Activated naive CD4-positive, alpha-beta T cell treated with anti-CD3 and anti-CD28 coated beads, Interleukin-2, amount 50 U/mL, for 72 hours (primary cell): ENCODE results near the gene PALM. TPM values are rescaled to one million over a fixed set of nuclear protein-coding genes. Genes with fewer than 3 reads are reported as not detected.
A peak's percentile ranks its signal among the peaks of the same experiment; 100 is the strongest.

Source experiments
- ATAC-seq, 2 donors: fragments of 150-1000 bp; cut with Tn5 transposase; 2 replicates each; pipeline ENCODE4 v1.10.0; 2021; ENCODE audit warnings: mild to moderate bottlenecking in 2 of 2, moderate library complexity in 2 of 2
- DNase-seq, 2 donors: peaks; one replicate each; pipeline ENCODE4 v3.0.0; 2021 to 2022; ENCODE audit warnings: low spot score in 2 of 2
- H3K27ac Mint-ChIP-seq, 2 donors: one replicate each; pipeline ENCODE4 v1.8.0; 2022; ENCODE audit warnings: mild to moderate bottlenecking in 2 of 2, mixed read lengths in 2 of 2
- H3K36me3 Mint-ChIP-seq, 2 donors: one replicate each; pipeline ENCODE4 v1.8.0; 2022; ENCODE audit warnings: mixed read lengths in 2 of 2
- H3K9me3 Mint-ChIP-seq, 2 donors: one replicate each; pipeline ENCODE4 v1.8.0; 2022; ENCODE audit warnings: mixed read lengths in 2 of 2
- total RNA-seq, 2 donors: library from RNA; stranded (reverse); gene quantifications; one replicate each; pipeline ENCODE4 v1.2.3, GENCODE V29; 2022

The PALM gene
- total RNA-seq, 2 donors from 2014 or later = 0.66 TPM; not detected in 1

GRCh38 chr19:793806-794205 is 85.1 kb downstream of the PALM start:
- ATAC-seq (no peak), DNase-seq (no peak)
- H3K27ac Mint-ChIP-seq = peak overlapping the region in 1 of 2 donors; percentile 72
- H3K9me3 Mint-ChIP-seq = no peaks in the 10 kb centered on the region
- H3K36me3 Mint-ChIP-seq = peaks cover 6% of the 10 kb centered on the region in 2 donors

DNA sequence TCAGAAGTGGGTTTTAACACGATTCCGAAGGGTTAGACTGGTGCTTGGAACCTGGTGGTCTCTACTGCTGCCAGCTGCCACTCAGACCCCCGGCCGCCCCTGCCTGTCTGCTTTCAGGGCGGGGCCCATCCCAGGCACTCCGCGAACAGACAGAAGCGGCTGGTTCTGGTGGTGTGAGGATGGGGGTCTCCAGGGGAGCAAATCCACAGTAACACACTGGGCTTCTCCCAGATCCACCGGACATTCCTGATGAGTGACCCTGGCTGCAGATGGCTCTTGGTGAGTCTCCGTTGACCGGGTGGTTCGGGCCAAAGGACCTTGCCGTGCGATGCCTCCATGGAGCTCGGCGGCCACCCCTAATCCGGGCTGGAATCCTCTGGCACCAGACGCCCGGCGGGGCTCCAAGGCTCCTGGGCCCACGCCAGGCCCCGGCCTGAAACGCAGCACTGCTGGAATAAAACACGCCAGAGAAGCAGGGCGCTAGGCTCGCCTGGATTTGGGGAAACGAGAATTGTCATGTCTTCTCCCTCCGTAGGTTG is 86.4 kb downstream of the PALM start:
- H3K36me3 Mint-ChIP-seq = peaks cover 19 to 20% of the 10 kb centered on the region in 2 donors
- H3K27ac Mint-ChIP-seq = peak overlapping the region in 1 of 2 donors; percentile 44
- ATAC-seq (no peak), DNase-seq (no peak)
- H3K9me3 Mint-ChIP-seq = no peaks in the 10 kb centered on the region

DNA sequence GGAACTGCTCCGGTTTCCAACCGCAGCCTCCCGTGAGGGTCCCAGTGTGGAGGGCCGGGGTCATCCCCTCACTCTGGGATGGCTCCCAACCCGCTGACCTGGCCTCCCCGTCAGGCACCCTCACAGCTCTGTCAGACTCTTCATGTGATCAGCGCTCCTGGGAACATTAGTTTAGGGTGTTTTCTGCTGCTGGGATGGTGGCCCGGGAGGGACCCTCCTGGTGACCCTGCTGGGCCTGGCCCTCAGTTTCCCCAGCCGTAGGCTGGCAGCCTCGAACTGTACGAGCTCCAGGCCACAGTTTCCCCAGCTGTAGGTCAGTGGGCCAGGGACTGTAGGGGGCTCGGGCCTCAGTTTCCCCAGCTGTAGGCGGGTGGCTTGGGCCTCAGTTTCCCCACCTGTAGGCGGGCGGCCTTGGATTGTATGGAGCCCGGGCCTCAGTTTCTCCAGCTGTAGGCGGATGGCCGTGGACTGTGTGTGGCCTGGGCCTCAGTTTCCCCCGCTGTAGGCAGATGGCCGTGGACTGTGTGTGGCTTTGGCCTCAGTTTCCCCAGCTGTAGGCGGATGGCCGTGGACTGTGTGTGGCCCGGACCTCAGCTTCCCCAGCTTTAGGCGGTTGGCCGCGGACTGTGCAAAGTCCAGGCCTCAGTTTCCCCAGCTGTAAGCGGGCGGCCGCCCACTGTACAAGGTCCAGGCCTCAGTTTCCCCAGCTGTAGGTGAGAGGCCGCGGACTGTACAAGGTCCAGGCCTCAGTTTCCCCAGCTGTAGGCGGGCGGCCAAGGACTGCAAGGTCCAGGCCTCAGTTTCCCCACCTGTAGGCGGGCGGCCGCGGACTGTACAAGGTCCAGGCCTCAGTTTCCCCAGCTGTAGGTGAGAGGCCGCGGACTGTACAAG is 87.2 kb downstream of the PALM start:
- no peak for DNase-seq
- ATAC-seq = no peak
- no peaks in the 10 kb centered on the region for H3K9me3 Mint-ChIP-seq
- H3K27ac Mint-ChIP-seq = peak overlapping the region in 1 of 2 donors; percentile 92
- peaks cover 26 to 27% of the 10 kb centered on the region in 2 donors for H3K36me3 Mint-ChIP-seq

- Mint-ChIP-seq H3K9me3 (no peaks in the 10 kb centered on the region), H3K36me3 (peaks cover 26 to 27% of the 10 kb centered on the region in 2 donors), H3K27ac (peak within 1 kb of the TSS; percentile 92 to 97)
- DNase-seq = peak; percentile 97 to 100
- ATAC-seq = peak; percentile 84 to 85
Measured at GRCh38 chr19:796692-797527, 88.2 kb downstream of the PALM start, which contains the start of gene PTBP1. PTBP1 (plus strand) TSS chr19:797452; CDS start chr19:797498, 46 bp downstream.

Other genes starting within 250 kb of the PALM start
- not detected for gene SHC2, start 247.9 kb upstream of the PALM start, total RNA-seq
- under 1 TPM; 0.25 to 0.47 TPM for gene MADCAM1, start 212.4 kb upstream of the PALM start, total RNA-seq
- 10 to 100 TPM in 1 of 2 donors, 1 to 10 TPM in 1; 5.9 to 10.2 TPM for gene TPGS1, start 201.4 kb upstream of the PALM start, total RNA-seq
- gene CDC34, start 177.2 kb upstream of the PALM start, total RNA-seq = 10 to 100 TPM; 46.3 to 59.6 TPM
- 10 to 100 TPM; 14.1 to 52.7 TPM for gene GZMM, start 164.9 kb upstream of the PALM start, total RNA-seq
- gene BSG, start 136.3 kb upstream of the PALM start, total RNA-seq = 100 to 1,000 TPM; 170 to 194 TPM
- under 1 TPM; 0.41 to 0.58 TPM for gene HCN2, start 119.1 kb upstream of the PALM start, total RNA-seq
- 10 to 100 TPM; 47.0 to 57.7 TPM for gene POLRMT, start 75.4 kb upstream of the PALM start, total RNA-seq
- not detected for gene FGF22, start 69.1 kb upstream of the PALM start, total RNA-seq
- gene RNF126, start 45.7 kb upstream of the PALM start, total RNA-seq = 10 to 100 TPM; 69.6 to 98.7 TPM
- 10 to 100 TPM in 1 of 2 donors, 1 to 10 TPM in 1; 4.1 to 10.1 TPM for gene FSTL3, start 32.5 kb upstream of the PALM start, total RNA-seq
- not detected for gene PRSS57, start 13.5 kb upstream of the PALM start, total RNA-seq
- under 1 TPM in 1 of 2 donors, not detected in 1; 0.50 TPM for gene MISP, start 42.2 kb downstream of the PALM start, total RNA-seq
- 100 to 1,000 TPM; 485 to 591 TPM for gene PTBP1, start 88.5 kb downstream of the PALM start, total RNA-seq
- gene PLPPR3, start 113.0 kb downstream of the PALM start, total RNA-seq = not detected
- not detected for gene AZU1, start 118.9 kb downstream of the PALM start, total RNA-seq
- gene PRTN3, start 132.1 kb downstream of the PALM start, total RNA-seq = not detected
- gene ELANE, start 143.4 kb downstream of the PALM start, total RNA-seq = not detected
- gene CFD, start 150.7 kb downstream of the PALM start, total RNA-seq = 1 to 10 TPM in 1 of 2 donors, not detected in 1; 4.9 TPM
- 10 to 100 TPM; 42.0 to 61.8 TPM for gene MED16, start 184.3 kb downstream of the PALM start, total RNA-seq
- not detected for gene RNU6-9, start 184.5 kb downstream of the PALM start, total RNA-seq
- 100 to 1,000 TPM in 1 of 2 donors, 10 to 100 TPM in 1; 98.3 to 102 TPM for gene R3HDM4, start 204.3 kb downstream of the PALM start, total RNA-seq
- 10 to 100 TPM; 10.9 to 32.4 TPM for gene KISS1R, start 208.4 kb downstream of the PALM start, total RNA-seq
- 10 to 100 TPM; 22.4 to 35.7 TPM for gene ARID3A, start 217.1 kb downstream of the PALM start, total RNA-seq